HG02588 (cell line): Measurements from ENCODE around the gene BRF1.
"Not testable (repeated sequence)": the region's sequence is repeated elsewhere in the genome, so short reads cannot be mapped to it uniquely, and the experiment has no call there.

ENCODE experiments used
- ATAC-seq: cut with Tn5 transposase; IDR thresholded peaks from one replicate; pipeline ENCODE4 v1.9.1; 2021; ENCODE audit warnings: mild to moderate bottlenecking, moderate library complexity; ENCODE audit not compliant: unreplicated experiment

Gene BRF1

DNA sequence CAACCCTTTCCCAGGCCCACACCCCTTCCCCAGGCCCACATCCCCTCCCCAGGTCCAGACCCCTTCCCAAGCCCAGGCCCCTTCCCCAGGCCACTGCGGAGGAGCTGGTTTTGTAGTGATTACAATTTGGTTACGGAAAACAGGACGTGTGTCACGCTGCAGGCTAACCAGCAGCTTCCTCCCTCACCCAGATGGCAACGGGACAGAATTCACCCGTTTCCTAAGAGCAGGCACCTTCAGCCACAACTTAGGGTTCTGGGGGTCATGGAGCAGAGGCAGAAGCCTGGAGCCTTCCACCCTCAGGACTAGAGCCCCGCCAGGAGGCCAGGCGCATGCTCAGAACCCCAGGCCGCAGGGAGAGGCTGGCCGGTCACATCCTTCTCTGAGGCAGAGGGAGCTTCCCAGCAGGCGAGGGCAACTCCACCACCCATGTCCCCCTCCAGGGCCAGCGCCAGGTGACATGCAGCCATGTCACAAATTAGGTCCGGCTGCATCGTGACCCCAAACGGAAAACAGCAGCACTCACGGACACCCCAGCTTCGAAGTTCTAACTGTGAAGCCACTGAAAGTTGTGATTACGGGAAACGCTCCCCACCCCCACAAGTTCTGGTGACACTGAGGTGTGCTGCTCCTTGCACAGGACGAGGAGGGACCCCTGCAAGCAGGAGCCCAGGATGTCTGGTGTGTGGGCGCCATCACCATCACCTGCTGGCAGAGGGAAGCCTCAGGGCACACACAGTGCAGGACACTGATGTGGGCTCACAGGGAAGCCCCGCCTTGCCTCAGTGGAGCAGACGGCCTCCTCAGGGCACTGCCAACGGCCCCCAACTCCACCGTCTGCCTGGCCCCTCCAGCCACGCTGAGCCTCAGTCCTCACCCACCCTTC lies 7.7 kb downstream of the BRF1 start:
- no peak for ATAC-seq

DNA sequence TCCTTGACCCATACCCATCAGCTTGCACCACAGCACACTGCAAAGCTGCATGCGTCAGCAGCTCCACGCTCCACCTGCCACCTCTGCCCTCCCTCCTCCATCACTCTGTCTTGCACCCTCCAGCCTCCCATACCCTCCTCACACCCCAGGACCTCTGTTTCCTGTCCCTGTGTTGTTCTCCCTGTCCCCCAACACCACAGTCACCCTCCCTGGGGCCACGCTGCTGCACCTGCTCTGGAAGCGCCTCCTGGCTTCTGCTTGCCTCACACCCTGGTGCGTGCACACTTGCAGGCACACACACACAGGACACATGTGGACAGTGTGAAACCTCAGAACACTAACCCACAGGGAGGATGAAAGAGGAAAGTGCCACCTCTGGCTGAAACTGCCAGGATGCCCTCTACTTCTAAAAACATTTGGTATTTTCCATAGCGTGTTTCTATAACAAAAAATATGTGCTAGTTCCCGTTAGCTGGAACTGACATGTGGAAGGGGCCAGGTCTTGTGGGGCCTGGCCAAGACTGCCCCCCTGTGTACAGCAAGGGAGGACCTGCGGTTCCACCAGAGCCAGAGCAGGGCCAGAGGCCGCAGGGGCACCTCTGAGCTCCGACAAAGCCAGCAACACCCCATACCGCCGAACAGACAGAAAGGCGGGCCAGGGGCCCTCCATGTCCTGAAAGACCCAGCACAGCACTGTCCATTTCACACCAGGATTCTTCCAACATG lies 10.0 kb downstream of the BRF1 start:
- no peak for ATAC-seq

DNA sequence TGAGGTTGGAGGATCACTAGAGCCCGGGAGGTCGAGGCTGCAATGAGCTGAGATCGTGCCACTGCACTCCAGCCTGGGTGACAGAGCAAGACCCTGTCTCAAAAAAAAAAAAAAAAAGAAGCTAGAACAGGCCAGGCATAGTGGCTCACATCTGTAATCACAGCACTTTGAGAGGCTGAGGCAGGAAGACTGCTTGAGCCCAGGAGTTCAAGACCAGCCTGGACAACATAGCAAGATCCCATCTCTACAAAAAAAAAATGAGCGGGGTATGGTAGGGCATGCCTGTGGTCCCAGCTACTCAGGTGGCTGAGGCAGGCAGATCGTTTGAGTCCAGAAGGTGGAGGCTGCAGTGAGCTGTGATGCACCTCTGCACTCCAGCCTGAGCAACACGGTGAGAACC lies 11.9 kb downstream of the BRF1 start:
- not testable (repeated sequence) for ATAC-seq

DNA sequence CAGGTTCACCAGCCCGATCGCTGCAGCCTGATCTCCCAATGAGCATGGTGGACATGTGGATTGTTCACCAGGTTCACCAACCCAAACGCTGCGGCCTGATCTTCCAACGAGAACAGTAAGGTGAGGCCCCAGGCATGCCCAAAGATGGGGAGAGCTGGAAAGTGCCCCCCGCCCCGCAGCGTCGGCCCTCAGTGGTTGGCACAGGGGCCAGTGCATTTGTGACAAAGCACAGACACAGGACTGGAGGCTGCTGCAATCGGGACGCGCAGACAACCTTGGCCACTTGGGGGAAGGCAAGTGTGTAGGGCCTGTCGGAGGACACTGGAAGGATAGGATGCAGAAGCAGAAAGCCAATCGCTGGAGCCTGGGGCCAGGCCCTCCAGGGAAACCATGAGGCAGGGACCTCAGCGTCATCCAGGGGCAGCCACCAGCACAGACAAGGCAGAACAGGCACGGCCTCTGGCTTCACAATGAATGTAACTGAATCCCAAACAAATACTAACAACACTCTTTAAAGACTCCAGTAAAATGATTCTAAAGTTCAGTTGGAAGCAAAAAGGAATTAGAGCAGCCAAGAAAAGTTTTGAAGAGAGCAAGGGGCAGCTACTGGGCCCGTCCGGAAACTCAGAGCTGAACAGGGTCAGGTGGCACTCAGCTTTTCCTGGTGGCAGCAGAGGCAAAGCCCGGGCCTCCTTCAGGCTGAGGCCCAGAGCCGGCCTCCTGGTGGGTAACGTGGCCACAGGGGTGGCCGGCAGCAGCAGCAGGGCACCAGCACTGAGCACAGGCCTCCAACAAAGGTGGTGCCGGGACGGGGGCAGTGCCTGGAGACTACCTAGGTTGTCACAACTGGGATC lies 13.3 kb downstream of the BRF1 start:
- no peak for ATAC-seq

DNA sequence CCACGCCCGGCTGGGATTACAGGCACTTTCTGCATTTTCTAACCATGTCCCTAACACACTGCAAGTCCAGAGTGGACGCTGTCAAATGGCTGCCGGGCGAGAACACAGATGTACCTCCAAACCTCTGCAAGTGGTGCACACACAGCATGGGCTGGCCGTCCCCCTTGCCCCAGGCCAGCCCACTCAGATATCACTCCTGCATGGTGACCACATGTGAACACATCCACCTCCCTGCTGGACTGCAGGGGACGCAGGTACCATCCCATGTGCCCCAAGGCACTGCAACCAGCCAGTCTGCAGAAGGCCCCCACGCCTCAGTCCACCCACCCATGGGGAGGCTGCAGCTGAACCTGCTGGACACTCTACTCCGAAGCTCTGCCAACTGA lies 14.0 kb downstream of the BRF1 start:
- no peak for ATAC-seq

DNA sequence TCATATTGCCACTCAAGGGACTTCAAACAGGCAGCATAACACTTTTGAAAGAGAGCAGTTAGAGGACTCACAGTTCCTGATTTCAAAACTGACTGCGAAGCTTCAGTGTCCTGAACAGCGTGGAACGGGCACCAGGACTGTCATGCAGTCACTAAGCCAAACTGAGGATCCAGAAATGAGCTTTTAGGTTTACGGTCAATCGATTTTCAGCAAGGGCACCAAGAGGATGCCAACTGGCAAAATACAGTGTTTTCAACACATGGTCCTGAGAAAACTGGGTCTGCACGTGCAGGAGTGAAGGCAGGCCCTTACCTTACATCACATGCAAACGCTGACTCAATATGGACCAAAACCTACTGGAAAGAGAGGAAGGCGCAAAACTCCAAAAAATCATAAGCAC lies 15.6 kb downstream of the BRF1 start:
- ATAC-seq: no peak

DNA sequence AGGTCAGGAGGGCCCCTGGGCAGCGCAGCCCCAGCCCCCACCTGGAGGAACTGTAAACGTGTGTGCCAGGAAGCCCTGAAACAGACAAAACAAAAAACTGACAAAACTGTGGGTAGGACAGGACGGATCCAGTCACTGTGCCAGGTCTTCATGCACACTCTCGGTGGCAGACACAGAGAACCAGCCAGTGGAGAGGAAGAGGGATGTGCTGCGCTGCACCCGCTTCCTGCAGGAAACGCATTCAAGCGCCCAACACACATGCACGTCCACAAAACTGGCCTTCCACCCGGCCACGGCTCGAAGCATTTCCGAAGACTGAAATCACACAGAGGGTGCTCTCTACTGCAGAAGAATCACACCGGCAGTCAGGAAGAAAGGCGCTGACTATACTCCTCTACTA lies 16.9 kb downstream of the BRF1 start:
- no peak for ATAC-seq

DNA sequence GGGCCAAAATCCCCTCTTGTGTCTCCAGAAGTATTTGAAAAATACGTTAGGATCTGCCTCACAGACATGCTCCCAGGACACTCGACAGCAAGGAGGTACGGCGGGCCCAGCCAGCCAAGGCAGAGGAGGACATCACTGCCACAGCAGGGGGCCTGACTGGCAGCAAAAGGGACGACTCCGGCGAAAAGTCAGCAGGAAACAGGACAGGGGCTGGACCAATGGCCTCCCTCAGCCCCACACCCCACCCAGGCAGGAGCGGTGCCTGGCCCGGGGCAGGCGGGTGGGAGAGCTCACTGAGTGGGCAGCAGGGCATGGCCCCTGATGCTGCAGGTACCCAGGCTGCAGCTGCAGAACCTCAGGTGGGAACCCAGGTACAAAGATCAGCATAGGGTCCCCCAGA lies 17.8 kb downstream of the BRF1 start:
- ATAC-seq: no peak

DNA sequence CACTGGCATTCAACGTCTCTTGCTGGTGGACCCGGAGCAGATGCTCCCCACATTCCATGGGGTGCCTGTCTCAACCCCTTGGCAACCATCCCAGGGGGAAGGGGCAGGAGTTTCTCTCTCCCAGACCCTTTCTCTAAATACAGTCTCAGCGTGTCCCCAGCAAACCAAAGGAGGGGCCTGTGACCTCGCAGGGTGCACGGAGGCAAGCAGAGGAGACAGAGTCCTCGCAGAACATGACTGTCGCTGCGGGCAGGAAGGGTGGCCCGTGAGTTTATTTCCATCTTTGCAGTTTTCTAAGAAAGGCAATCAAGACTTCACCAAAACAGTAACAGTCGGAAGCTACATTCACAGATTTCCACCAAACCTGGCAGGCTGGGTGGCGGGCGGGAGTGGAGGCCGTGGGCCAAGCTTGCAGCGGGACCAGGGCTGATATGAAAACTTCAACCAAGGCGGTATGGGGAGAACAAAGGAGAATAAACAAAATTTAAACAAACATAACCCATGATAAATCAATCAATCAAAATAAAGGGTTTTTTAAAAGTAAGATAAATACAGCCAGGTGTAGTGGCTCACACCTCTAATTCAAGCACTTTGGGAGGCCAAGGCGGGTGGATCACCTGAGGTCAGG lies 18.6 kb downstream of the BRF1 start:
- no peak for ATAC-seq

DNA sequence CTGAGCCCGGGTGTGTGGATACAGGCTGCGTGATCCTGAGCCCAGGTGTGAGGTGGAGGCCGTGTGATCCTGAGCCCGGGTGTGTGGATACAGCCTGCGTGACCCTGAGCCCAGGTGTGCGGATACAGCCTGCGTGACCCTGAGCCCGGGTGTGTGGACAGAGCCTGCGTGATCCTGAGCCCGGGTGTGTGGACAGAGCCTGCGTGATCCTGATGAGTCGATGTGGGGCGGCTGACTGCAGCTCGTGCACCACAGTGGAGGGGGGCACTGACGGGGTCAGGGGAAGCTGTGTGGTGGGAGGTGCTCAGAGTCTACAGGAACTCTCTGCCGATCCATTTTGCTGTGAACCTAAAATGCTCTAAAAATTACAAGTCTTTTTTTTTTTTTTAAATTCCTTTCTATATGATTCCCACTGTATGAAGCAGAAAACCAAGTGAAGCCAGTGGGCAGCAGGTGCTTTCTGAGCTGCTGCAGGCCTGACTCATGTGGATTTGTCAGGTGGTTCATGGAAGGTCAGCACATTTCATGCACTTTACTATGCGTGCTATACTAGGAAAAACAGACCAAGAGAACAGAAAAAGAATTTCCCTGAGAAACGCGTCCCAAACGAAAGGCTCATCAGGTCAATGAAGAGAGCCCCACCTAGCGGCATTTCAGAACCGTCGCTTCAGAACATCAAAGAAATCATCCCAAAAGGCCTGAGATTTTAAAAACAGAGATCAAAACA lies 19.3 kb downstream of the BRF1 start:
- no peak for ATAC-seq

DNA sequence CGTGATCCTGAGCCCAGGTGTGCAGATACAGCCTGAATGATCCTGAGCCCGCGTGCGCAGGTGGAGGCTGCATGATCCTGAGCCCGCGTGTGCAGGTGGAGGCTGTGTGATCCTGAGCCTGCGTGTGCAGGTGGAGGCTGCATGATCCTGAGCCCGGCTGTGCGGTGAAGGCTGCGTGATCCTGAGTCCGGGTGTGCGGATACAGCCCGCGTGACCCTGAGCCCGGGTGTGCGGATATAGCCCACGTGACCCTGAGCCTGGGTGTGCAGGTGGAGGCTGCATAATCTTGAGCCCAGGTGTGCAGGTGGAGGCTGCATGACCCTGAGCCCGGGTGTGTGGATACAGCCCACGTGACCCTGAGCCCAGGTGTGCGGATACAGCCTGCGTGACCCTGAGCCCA lies 20.3 kb downstream of the BRF1 start:
- ATAC-seq: no peak

DNA sequence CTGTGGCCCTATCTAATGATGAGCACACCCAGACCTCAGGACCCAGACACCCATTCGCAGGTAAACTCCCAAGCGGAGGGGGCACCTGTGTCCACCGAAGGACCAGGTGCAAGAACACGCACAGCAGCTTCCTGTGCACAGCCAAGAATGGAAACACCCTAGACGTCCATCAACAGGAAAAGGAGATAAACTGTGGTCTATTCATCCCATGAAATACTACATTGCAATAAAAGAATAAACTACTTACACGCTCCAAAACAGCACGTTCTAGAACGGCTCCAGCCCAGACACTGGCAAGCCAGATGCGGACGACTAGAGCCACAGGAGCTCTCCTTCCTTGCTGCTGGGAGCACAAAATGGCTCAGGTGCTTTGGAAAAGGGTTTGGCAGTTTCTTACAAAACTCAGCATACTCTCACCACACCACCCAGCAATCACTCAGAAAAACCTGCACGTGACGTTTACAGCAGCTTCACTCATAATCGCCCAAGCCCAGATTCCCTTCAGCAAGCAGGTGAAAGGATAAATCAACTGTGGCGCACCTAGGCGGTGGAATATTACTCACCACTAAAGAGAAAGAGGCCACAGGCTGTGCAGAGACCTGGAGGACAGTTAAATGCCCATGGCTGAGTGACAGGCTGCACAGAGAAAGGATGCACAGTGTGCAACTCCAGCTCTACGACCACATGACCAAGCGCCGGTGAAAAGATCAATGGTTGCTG lies 21.0 kb downstream of the BRF1 start:
- ATAC-seq: no peak

DNA sequence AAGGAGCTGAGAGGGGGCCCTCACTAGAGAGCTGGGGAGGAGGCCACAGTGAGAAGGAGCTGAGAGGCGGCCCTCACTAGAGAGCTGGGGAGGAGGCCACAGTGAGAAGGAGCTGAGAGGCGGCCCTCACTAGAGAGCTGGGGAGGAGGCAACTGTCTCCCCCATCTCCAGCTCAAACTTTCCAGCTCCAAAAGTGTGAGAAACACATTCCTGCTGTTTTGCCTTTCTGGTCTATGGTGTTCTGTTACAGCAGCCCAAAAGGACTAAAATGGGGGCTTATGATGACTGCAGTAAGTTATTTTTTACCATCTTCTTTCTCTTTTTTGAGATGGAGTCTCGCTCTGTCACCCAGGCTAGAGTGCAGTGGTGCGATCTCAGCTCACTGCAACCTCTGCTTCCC lies 23.4 kb downstream of the BRF1 start:
- ATAC-seq: not testable (repeated sequence)

DNA sequence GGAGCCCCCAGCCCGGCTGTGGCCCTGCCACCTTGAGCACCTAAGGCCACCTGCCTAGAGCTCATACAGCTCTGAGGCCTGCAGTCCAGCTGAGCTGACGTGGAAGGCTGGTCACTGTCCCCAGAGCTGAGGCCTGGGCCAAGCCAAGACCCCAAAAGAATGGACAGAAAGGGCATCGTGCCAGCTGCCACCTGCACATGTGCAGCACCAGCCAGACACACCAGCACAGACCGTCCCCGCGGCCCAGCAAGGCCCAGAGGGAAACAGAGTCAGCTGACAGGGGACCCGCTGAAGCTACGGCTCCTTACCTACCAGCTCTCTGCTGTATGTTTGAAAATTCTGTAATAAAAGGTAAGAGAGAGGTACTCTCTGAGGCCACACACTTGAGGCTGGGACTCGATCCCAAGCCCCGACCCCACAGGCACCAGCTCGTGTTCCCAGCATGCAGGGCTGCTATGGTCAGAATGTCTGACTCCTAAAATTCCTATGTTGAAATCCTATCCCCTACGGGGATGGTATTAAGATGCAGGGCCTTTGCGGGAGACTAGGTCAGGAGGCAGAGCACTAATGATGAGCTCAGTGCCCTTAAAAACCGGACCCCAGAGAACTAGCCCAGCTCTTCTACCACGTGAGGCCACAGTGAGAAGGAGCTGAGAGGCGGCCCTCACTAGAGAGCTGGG lies 25.4 kb downstream of the BRF1 start:
- no peak for ATAC-seq

DNA sequence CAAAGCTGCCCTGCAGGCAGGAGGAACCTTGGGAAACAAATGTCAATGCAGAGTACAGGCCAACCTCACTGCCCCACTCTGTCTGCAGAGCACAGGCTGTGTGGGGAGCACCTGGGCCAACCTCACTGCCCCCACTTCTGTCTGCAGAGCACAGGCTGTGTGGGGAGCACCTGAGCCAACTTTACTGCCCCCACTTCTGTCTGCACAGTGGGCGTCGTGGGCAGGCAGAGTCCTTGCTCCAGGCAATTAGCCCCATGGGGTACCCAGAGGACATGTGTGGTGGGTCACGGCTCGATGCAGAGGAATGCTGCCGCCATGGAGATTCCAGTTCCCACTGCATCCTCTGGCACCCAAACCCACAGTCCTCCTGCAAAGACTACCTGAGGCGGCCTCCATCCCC lies 26.2 kb downstream of the BRF1 start:
- ATAC-seq: no peak

DNA sequence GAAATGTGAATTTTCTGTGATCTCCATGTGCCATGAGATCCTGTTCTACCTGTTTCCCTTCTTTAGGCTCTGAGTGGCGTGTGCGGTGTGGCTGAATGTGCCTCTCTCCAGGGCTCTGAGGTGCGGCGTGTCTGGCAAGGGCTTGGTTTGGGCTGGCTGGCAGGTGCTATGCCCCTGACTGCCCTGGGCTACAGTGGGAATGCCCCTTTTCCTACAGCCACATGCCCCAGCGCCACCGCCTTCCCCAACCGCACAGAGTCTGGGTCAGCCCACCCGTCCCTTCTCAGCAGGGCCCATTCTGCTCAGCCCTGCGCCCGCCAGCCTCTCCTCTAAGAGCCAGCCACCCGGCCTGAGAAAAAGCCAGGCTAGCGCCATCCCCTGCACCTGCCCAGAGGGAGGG lies 27.7 kb downstream of the BRF1 start:
- ATAC-seq: no peak

DNA sequence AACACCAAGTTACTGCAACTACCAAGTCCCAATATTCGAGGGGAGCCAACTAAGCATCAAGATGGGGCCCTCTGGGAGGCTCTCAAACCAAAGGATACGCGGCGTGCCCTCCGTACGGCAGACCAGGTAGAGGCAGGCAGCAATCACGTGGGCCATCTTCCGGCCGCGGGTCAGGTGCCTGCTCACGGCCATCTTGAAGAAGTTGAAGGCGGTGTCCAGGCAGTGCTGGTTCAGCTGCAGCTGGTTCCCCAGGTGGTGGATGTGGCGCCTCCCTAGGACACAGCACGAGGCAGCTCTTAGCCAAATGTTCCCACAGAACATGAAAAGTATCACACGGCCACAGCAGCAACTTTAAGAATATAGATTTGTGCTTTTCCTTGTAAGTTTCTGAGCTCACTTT lies 28.2 kb downstream of the BRF1 start:
- no peak for ATAC-seq

DNA sequence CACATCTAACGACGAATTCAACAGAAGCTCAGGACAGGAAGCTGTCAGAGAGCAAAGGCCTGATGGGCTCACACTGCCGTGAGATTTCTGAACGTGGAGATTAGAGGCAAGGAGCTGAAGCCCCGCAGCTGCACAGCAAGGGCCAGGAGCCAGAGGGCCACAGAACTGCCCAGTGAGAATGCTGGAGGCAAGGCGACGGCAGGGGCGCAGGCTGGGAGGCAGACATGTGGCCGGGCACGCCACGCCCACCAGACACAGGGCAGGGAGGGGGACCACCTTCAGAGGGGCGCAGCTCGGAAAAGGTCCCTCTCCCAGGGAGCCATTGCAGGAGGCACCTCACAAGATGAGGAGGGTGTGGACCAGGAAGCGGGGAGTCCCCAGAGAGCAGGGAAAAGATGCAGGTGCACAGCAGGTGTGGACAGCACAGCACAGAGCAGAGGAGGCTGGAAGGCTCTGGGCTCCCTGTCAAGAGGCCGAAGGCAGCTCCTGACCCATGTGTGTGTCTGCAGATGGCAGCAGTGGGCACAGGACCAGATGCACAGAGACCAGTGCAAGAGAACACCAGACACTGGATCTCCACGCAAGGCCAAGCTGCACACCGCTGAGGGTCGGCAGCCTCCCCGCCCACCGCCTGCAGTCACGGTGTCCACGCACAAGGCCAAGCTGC lies 29.4 kb downstream of the BRF1 start:
- no peak for ATAC-seq

DNA sequence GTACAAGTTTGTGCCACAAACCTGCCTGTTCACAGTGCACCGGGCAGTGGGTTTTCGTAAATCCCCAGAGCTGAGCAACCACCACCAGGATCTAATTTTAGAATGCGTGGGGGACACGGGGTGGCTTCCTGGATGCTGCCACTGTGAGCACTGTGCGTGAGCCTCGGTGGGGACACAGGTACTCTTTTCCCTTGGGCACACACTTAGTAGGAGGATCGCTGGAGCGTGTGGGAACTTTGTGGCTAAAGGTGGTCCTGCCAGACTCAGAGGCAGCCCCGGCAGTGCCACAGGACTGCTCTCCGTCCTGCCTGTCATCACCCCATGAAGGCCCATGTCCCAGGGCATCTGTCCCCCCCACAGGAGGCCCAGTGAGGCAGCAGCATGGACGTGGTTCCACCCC lies 31.4 kb downstream of the BRF1 start:
- ATAC-seq: no peak
